ENCODE data around the gene TGFBR3.

DNA sequence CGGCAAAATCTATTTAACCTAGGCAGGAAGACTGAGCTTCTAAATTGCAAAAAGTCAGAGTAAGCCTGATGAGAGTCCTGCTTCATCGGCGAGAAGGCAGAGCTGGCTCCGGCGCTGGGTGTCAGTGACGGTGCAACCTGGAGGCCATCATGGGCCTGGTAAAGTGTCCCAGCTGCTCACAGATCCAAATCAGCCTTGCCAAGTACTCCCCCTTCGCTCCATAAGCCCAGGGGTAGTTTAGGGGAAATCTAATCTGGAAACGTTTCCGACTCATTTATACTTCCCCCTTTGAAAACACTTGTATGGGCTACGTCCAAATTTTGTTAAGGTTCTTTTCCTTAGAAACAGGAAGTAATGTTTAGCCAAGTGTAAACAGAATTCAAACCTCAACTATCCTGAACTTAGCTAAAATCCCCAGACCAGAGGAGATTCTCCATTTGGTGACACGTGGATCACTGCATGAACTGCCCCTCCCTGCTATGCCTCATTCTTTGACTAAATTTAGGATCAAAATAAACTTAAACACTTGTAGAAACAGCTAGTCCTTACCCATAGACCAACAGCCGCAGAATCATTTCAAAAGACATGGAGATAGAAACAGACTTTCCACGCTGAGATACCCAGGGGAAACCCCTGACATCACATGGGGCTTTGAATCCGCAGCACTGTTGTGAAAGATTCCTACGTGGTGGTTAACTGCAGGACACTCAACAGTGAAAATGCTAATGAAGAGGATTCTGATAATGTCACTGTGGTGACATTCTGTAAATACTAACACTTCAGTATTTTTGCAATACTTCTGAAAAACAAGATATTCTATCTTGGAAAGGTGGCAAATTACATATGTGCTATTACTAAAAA, 172.7 kb downstream of the TGFBR3 start:
- TF ChIP-seq, protein P1, sequence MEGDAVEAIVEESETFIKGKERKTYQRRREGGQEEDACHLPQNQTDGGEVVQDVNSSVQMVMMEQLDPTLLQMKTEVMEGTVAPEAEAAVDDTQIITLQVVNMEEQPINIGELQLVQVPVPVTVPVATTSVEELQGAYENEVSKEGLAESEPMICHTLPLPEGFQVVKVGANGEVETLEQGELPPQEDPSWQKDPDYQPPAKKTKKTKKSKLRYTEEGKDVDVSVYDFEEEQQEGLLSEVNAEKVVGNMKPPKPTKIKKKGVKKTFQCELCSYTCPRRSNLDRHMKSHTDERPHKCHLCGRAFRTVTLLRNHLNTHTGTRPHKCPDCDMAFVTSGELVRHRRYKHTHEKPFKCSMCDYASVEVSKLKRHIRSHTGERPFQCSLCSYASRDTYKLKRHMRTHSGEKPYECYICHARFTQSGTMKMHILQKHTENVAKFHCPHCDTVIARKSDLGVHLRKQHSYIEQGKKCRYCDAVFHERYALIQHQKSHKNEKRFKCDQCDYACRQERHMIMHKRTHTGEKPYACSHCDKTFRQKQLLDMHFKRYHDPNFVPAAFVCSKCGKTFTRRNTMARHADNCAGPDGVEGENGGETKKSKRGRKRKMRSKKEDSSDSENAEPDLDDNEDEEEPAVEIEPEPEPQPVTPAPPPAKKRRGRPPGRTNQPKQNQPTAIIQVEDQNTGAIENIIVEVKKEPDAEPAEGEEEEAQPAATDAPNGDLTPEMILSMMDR (conservative IDR thresholded peaks at IDR 0.05 in 1 of 2, IDR thresholded peaks at IDR 0.05 in 1 of 2; ENCODE audit: extremely low read depth in 1 of 2, insufficient read depth in 1 of 2, low read depth in 1 of 2, low read length in 2 of 2) = no peak
- TF ChIP-seq EZH2 (IDR thresholded peaks at IDR 0.05; ENCODE audit: borderline replicate concordance, low read length) = no peak

Data from mammary epithelial cell (primary cell).